T follicular helper cell (primary cell): ENCODE data around the gene NAALADL2.

Experiments used
- DNase-seq: peaks from one replicate; pipeline ENCODE4 v3.0.0-alpha.2; 2020; ENCODE audit warnings: low read depth

NAALADL2 gene

GRCh38 chr3:174884776-174885568 lies 25.8 kb downstream of the NAALADL2 start:
- no peak for DNase-seq

GRCh38 chr3:174891524-174892203 lies 32.5 kb downstream of the NAALADL2 start:
- no peak for DNase-seq

- DNase-seq, result no peak
These were observed 47.9 kb downstream of the NAALADL2 start for GRCh38 chr3:174907027-174907426.

- DNase-seq, result no peak
These were observed 48.7 kb downstream of the NAALADL2 start for GRCh38 chr3:174907628-174908407.

GRCh38 chr3:174931473-174932353 lies 72.6 kb downstream of the NAALADL2 start:
- DNase-seq, result no peak

- no peak for DNase-seq
These were observed 77.5 kb downstream of the NAALADL2 start for GRCh38 chr3:174936590-174936989.

GRCh38 chr3:174937478-174937877 lies 78.3 kb downstream of the NAALADL2 start:
- DNase-seq, result no peak

GRCh38 chr3:174938102-174938501 lies 79.0 kb downstream of the NAALADL2 start:
- no peak for DNase-seq

- no peak for DNase-seq
These were observed 81.0 kb downstream of the NAALADL2 start for GRCh38 chr3:174940151-174940550.

GRCh38 chr3:174945276-174945675 lies 86.1 kb downstream of the NAALADL2 start:
- DNase-seq, result no peak

GRCh38 chr3:174945951-174946350 lies 86.8 kb downstream of the NAALADL2 start:
- DNase-seq, result no peak

GRCh38 chr3:174949523-174949922 lies 90.4 kb downstream of the NAALADL2 start:
- DNase-seq, result no peak

GRCh38 chr3:174951034-174951433 lies 91.9 kb downstream of the NAALADL2 start:
- no peak for DNase-seq

GRCh38 chr3:174951498-174952005 lies 92.4 kb downstream of the NAALADL2 start:
- DNase-seq, result no peak

GRCh38 chr3:174953068-174953467 lies 93.9 kb downstream of the NAALADL2 start:
- no peak for DNase-seq

- DNase-seq, result no peak
These were observed 96.4 kb downstream of the NAALADL2 start for GRCh38 chr3:174955513-174956016.

GRCh38 chr3:174957081-174957480 lies 97.9 kb downstream of the NAALADL2 start:
- no peak for DNase-seq

- no peak for DNase-seq
These were observed 98.4 kb downstream of the NAALADL2 start for GRCh38 chr3:174957551-174958001.

GRCh38 chr3:174958671-174959328 lies 99.7 kb downstream of the NAALADL2 start:
- no peak for DNase-seq

- DNase-seq, result no peak
These were observed 100.5 kb downstream of the NAALADL2 start for GRCh38 chr3:174959556-174960065.
